Endometrial microvascular endothelial cells (primary cell): ENCODE data around the gene RAD52. TPM values are rescaled to one million over a fixed set of nuclear protein-coding genes. Genes with fewer than 3 reads are reported as not detected.

Experiments used
- in situ Hi-C: cut with HindIII; loops from 2 replicates; pipeline ENCODE4 v1.10.0; 2017; ENCODE audit warnings: low sequenced_read_pairs, low pct_unique_long_range_greater_than_20kb; ENCODE audit errors: inconsistent ontology term
- total RNA-seq: library from RNA; depleted of rRNA; stranded (reverse); fragments of >200 nt; gene quantifications from one replicate; pipeline ENCODE4 v1.2.3, GENCODE V29; 2015; ENCODE audit errors: inconsistent ontology term

RAD52 gene
- 11.7 TPM for total RNA-seq

DNA sequence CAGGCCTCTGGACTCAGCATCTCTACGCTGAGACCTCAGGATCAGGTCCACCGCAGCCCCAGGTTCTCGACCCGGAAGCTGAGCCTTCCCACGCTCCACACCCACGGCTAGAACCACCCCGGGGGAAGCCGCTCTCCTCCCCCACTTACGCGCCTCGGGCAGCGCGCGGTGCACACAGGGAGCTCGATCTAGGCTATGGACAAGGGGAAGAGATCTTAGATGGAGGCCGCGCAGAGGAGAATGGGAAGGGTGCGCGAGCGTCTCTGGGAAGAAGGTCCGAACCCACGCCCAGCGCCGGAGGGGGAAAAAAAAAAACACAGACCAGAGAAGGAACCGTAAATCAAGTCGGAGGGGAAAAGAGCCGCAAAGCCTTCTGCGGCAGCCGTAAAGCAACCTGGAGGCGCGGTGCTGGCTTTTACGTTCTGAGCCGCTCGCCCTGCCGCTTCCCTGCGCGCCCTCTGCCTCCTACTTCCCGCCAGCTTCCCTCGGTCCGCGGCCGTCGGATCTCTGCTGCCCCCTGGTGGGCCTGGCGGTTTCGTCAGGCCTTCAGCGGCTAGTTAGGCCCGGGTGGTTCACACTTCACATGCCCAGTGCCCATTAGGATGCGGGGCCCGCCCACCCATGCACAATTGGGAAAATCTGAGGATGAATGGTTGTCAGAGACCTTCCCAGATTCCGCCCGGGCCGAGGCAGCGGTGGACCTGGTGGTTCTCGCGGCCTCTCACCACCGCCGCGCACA is at the start of gene RAD52:
Gene RAD52 (minus strand): TSS at position 242 of the 739 bp plus-strand sequence. CDS start 16,636 bp downstream, outside the sequence.
- in situ Hi-C loops = loop anchor here (25.0 kb wide), 1 partner anchor 163 kb away; no protein-coding TSS in a partner anchor

DNA sequence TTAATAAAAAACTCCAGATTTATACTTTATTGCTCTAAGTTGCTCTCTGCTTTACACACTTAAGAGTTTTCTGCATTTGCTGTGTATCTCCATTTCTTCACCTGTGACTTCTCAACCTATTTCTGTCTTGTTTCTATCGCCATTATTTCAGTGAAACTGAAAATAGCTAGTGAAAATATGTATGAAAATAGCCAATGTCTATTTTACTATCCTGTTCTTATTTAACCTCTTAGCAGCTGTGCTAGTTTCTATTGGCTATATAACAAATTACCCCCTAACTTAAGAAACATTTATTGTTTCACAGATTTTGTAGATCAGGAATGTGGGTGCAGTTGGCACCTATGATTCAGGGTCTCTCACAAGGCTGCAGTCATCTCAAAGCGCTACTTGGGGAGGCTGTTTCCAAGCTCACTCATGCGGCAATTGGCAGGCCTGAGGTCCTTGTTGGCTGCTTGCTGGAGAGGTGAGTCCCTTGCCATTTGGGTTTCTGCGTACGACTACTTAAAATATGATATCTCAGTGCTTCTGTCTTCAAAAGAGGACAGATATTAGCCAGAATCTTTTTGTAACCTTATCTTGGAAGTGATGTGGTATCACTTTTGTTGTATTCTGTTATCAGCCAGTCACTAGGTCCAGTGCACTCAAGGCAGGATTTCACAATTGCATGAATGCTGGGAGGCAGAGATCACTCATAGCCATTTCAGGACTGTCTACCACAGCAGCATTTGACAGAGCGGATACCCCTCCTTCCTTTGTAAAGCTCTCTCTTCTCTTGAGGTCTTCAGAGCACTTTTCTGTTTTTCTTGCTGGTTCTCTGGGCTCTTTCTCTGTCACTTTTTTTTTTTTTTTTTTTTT is 48.8 kb upstream of the RAD52 start:
- in situ Hi-C loops = no loop called here

DNA sequence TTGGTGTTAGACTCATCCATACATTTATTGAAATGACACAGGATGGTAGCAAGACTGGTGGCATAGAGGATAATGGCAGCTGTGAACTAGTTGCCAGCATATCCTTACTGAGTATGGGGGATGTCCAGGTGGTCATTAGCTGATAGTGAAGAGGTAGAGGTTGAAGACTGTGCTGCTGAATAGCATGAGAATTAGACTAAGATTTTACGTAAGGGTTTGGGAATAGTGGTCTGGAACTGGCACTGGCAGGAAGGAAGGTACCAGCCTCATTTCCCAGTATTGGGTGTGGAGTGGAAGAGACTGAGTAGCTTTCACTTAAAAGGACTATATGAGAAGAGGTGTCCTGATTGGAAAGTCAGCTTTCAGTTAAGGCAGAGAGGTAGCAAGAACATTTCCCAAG is 48.0 kb upstream of the RAD52 start:
- in situ Hi-C loops = no loop called here

DNA sequence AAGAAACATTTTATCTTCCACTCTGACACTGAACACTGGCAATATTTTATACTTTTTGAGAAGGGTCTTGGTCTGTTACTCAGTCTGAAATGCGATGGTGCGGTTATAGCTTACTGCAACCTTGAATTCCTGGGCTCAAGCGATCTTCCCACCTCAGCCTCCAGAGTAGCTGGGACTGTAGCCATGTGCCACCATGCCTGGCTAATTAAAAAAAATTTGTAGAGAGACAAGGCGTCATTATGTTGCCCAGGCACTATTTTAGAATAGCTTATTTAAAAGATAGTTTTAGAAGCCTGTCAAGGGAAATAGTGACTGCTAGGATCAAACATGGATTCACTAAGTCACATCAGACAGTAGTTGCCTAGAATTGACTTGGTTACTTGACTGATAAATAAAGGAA is 47.4 kb upstream of the RAD52 start:
- in situ Hi-C loops = no loop called here

DNA sequence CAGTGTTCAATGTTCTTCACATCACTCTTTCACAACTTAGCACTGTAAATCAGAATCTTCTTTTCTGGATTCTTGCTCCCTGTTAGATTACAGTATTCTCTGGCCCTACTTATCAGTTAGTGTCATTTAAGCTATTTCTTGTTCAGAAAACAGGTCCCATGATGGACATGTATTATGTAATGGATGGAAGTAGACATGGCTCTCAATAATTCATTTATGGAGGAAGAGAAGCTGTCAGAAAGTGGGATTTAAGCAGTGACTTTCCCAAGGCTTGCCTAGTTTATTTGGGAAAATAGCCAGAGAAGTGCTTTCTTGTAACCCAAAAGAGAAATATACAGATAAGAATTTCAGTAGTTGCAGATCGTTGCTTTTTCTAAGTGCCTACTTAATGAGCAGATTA is 43.2 kb upstream of the RAD52 start:
- in situ Hi-C loops = no loop called here

DNA sequence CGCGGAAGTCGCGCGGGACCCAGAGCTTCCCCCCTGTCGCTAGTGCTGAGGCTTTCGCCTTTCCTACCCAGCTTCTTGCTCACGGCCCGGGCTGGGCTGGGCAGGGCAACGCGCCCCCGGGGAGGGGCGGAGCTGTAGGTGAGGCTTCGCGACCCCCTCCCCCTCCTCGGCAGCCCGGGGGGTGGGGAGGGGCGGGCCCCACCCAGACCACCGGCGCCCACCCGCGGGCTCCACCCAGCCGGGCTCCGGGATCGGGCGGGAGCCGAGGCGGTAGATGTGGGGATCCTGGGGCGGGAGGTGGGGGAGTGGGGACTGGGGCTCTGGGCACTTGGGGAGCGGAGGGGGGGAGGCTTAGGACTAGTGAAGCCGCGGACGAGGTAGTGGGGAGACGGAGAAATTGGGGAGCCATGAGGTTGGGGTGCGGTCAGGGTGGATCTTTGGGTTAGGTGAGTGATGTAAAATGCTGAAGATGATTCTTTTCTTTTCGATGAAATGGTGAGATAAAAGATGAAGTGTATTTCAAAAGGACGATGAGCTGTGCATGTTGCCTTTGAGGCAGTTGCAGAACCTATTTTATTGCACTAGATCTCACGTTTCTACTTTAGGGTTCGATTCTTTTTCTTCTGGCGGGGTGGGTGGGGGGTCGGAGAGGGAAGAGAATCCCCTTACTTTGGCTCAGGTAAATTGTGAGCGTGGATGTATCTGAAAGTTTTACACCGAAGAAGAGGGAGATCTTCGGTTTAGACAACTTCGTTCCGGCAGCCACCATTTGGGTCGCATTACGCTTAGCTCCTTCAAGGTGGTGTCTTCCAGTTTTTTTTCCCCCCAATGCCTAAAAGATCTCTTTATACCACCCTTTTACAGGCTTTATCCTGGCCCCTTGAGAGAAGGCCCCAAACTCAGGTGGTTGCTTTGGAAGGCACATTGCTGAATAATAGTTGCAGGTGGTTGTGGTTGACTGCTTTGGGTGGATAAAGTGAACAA is 42.1 kb upstream of the RAD52 start:
- in situ Hi-C loops = no loop called here

DNA sequence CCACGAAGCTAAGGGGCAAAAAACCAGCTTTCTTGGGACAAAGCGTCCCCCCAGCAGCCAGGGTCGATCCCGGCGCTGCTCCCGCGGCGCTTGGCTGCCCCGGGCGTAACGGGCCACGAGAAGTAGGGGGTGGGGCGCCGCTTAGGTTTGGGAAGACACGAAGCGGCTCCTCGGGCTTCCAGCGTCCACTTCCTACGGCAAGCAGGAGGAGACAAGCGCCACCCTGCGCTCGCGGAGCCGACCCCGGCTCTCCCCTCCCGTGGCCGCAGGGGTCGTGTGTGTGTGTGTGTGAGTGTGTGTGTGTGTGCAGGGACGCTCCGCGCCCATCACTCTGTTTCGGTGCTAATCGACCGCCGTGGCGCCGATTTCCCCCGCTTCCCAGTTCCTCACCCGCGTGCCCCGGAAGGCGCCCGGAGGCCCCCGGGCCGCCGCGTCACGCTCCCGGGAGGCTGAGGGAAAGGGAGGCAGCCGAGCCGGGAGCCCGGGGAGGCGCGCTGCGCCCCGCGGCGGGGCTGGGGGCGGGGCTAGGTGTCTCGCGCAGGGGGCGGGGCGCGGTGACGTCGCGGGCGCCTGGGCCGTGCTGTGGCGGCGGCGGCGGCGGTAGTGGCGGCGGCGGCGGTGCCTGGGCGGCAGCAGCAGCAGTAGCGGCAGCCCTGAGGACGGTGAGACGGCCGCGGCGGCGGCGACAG is 41.3 kb upstream of the RAD52 start, which contains the start of gene ERC1:
Gene ERC1 (plus strand): TSS at position 563 of the 689 bp plus-strand sequence. CDS start 36,681 bp downstream, outside the sequence.
- in situ Hi-C loops = no loop called here

DNA sequence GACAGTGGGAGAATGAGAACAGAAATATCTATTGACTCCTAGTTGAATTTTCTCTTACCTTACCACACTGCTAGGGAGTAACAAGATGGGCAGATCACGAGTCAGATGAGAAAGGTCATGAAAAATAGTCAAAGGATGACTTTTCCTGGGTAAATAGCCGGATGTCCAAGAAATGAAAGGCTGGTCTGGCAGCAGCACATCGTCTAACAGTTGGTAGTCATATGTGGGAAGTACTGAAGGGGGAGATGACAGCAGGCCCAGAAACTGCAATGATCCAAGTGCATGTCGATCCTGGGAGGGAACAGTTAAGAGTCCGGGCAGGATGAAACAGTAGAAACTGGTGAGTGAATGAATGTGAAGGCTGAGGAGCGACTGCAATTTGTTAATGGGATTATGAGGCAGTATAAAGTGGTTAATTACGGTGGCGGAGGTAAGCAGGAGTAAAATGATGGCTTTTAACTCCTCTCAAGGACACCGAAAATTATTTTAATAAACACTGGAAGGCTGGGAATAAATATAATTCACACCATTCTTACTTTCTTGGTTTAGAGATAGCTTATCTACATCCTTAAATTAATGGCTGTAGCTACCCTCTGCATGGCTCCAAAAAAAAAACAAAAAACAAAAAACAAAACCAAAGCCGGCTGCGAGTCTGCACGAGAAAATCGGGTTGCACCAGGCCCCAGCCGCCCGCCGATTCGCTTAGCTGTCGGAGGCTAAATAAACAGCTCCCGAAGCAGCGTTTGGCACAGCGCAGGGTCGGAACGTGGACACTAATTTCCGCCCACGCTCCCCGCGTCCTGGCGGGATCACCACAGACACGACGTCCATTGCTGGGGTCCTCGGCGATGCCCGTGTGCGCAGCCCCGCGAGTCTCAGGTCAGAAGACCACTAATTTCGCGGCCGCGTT is 40.5 kb upstream of the RAD52 start:
- in situ Hi-C loops = no loop called here

DNA sequence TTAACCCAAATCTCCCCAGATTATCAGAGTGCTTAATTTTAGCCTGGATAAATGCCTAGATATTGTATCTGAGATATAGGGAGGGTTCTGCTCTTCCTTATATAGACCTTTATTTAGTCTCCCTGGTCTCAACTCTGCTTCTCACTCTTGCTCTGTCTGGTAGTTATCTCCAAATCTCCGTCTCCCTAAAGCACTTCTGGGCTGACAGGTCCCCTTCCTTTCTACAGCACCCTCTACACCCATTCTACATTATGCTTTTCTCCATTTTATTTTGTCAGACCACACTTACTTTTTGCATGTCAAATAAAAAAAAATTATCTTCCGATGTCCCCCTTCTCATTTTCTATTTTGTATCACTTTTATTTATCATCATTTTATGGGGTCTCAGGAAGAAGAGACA is 39.6 kb upstream of the RAD52 start:
- in situ Hi-C loops = no loop called here

DNA sequence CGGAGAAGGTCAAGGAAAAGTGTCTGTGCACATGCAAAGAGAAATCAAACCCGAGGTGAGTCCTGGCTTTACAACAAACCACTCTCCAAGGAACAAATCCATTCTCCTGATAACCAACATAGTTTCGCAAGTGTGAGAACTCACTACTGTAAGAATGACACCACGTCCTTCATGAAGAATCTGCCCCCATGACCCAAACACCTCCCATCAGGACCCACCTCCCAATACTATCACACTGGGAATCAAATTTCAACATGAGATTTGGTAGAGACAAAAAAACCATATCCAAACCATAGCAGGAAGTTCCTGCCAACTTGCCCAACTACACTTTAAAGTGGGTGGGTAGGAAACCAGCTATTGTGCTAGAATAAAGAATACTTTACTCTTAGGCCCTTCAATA is 39.2 kb upstream of the RAD52 start:
- in situ Hi-C loops = no loop called here

DNA sequence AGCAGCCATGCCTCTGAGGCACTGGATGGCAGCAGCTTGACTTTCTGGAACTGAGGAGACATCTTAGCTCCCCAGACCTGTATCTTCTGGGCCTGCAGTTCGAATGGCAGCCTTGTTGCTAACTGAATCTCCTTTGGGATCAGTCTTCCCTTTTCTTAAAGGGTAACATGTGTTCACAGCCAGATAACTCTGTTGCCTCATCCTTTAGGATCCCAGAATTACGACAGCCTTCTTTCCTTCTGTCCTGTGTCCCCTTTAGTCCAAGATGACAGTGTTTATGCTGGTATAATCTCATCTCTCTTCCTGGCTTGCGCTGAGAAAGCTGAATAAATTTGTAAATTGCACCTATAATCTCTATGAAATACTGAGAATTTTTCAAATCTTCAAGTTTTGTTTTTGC is 32.5 kb upstream of the RAD52 start:
- in situ Hi-C loops = no loop called here

DNA sequence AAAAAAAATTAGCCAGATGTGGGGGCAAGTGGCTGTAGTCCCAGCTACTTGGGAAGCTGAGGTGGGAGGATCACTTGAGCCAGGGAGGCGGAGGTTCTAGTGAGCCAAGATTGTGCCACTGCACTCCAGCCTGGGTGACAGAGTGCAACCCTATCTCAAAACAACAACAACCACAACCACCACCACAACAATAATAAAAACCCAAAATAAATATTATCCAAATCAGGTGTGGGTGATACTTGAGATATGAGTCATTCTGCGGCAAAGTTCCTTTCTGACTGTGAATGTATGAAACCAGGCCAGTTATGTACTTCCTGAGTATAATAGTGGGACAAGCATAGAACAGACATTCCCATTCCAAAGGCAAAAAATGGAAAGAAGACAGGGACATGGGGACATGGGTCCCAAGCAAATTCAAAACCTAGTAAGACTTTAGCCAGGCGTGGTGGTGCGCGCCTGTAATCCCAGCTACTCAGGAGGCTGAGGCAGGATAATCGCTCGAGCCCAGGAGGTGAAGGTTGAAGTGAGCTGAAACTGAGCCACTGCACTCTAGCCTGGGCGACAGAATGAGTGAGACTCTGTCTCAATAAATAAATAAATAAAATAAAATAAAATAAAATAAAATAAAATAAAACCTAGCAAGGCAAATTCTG is 31.8 kb upstream of the RAD52 start:
- in situ Hi-C loops = no loop called here

DNA sequence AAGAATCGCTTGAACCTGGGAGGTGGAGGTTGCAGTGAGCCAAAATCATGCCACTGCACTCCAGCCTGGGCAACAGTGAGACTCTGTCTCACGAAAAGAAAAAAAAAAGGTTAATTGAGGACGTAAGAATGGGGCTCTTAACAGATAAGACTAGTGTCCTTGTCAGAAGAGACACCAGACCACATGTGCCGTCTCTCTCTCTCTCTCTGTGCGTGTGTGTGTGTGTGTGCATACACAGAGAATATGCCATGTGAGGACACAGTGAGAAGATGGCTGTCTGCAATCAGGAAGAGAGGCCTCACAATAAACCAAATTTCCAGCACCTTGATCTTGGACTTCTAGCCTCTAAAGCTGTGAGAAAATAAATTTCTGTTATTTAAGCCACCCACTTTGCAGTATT is 29.9 kb upstream of the RAD52 start:
- in situ Hi-C loops = no loop called here

DNA sequence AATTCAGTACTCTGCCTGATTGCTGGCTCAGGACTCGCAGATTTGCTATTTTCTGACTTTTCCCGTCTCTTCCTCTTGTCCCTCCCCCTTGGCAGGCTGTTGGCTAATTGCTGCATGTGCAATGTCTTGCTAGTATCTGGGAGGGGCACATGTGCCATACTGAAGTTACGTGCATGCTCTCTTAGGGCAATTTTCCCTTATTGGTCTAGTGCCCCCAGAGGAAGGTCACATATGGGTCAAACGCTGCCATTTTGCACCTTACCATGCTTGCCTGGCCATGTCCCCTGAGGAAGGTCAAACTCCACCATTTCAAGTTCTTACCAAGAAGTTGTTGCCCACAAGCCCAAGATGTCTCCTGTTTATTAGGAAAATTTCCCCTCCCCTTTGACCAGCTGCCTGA is 27.7 kb upstream of the RAD52 start:
- in situ Hi-C loops = no loop called here

DNA sequence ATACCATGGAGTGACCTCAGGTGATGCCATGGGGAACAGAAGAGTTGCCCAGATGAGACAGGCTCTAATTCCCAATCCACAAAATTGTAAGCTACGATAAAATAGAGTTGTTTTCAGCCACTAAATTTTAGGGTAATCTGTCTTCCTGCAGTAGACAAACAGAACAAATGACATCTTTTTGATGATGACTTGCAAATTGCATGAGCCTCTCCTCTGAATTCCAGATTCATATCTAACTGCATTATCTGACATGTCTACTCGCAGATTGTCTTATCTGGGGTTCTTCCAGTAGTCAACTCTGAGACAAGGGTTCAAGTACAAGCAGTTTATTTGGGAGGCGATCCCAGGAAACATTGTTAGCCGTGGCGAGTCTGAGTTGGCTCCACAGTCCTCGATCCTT is 27.1 kb upstream of the RAD52 start:
- in situ Hi-C loops = no loop called here

DNA sequence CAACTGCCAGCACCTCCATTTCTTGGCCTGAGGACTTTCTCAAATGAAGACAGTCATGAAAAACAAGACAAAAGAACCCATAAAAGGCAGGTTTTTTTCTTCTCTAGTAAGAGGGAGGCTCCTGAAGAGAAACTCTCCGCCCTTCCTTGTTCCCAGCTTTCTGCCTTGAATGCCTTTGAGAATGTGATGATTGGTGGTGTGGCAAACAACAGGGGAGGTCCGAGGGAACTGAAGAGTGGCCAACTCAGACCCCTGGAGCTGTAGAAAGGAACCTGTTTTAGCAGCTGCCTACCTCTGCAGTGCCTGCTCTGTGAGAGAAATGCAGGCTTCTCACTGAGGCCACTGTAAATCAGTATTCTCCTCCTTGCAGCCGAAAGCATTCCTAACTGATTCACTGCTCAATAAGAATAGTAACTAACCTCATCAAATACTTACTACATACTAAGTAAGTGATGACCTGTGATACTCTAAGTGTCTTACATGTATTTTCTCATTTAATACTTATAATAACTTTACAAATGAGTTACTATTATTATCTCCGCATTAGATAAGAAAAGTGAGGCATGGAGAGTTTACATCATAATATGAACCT is 24.9 kb upstream of the RAD52 start:
- in situ Hi-C loops = no loop called here

DNA sequence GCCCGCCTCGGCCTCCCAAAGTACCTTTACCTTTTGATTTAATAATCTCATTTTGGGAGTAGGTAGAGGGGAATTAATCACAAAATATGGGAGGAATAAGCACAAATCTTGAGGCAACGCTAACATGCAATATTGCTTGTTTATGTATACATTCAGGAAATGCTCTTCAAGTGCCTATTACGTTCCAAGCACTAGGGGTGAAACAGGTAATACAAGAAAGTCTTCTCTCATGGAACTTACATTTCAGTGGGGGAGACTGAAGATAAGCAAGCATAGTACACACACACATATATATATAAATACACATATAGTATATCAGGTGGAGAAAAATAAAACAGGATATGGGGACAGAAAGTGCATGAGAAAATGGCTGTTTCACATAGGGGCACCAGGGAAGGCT is 22.5 kb upstream of the RAD52 start:
- in situ Hi-C loops = no loop called here
